Neural progenitor cell (in vitro differentiated cells): ENCODE data around the gene GCNT1. TPM values are rescaled to one million over a fixed set of nuclear protein-coding genes. Genes with fewer than 3 reads are reported as not detected.

Source experiments
- DNase-seq: peaks from one replicate; pipeline ENCODE4 v3.0.0-alpha.2; 2016; ENCODE audit warnings: low spot score
- H2AFZ ChIP-seq: fragments of 200-600 bp; sonication (generic); replicated peaks from 2 replicates; pipeline ENCODE4 v1.6.1; 2016; ENCODE audit warnings: antibody characterized with exemption
- H3F3A ChIP-seq: fragments of 200-600 bp; sonication (generic); 2 replicates; pipeline ENCODE4 v1.6.1; 2016; ENCODE audit warnings: antibody characterized with exemption, low read depth
- H3K27ac ChIP-seq: fragments of 200-600 bp; sonication (generic); 2 replicates; pipeline ENCODE4 v1.5.1; 2016; ENCODE audit warnings: mild to moderate bottlenecking
- H3K27me3 ChIP-seq: fragments of 200-600 bp; sonication (generic); 2 replicates; pipeline ENCODE4 v1.6.1; 2016; ENCODE audit warnings: mild to moderate bottlenecking, moderate library complexity
- H3K36me3 ChIP-seq: fragments of 200-600 bp; sonication (generic); 2 replicates; pipeline ENCODE4 v1.5.1; 2016
- H3K4me1 ChIP-seq: fragments of 200-600 bp; sonication (generic); 2 replicates; pipeline ENCODE4 v1.6.1; 2016; ENCODE audit warnings: mixed run types
- H3K4me2 ChIP-seq: fragments of 200-600 bp; sonication (generic); 2 replicates; pipeline ENCODE4 v1.6.1; 2016
- H3K4me3 ChIP-seq: fragments of 200-600 bp; sonication (generic); 2 replicates; pipeline ENCODE4 v1.5.1; 2016
- H3K79me2 ChIP-seq: fragments of 200-600 bp; sonication (generic); 2 replicates; pipeline ENCODE4 v1.6.1; 2016; ENCODE audit warnings: low read depth
- H3K9ac ChIP-seq: fragments of 200-600 bp; sonication (generic); 2 replicates; pipeline ENCODE4 v1.6.1; 2016
- H3K9me3 ChIP-seq: fragments of 200-600 bp; sonication (generic); 2 replicates; pipeline ENCODE4 v1.5.1; 2016; ENCODE audit warnings: low read depth
- H4K20me1 ChIP-seq: fragments of 200-600 bp; sonication (generic); 2 replicates; pipeline ENCODE4 v1.6.1; 2016; ENCODE audit warnings: low read depth
- H3K27ac Mint-ChIP-seq: 3 replicates; pipeline ENCODE4 v1.8.0; 2021; ENCODE audit warnings: mixed read lengths
- H3K27me3 Mint-ChIP-seq: 2 replicates; pipeline ENCODE4 v1.8.0; 2022; ENCODE audit warnings: low read depth, mild to moderate bottlenecking, inconsistent platforms, moderate library complexity, mixed read lengths; ENCODE audit not compliant: insufficient read depth
- H3K36me3 Mint-ChIP-seq: 3 replicates; pipeline ENCODE4 v1.8.0; 2021; ENCODE audit warnings: mixed read lengths
- H3K4me1 Mint-ChIP-seq: 3 replicates; pipeline ENCODE4 v1.8.0; 2021; ENCODE audit warnings: mixed read lengths
- H3K4me3 Mint-ChIP-seq: 3 replicates; pipeline ENCODE4 v1.8.0; 2021; ENCODE audit warnings: mild to moderate bottlenecking, moderate library complexity, mixed read lengths
- H3K9me3 Mint-ChIP-seq: 3 replicates; pipeline ENCODE4 v1.8.0; 2020; ENCODE audit warnings: mixed read lengths
- CTCF ChIP-seq: fragments of 200-600 bp; sonication (generic); IDR thresholded peaks from 2 replicates; pipeline ENCODE4 v1.5.1; 2017; ENCODE audit warnings: antibody characterized with exemption, mild to moderate bottlenecking
- EZH2 ChIP-seq: fragments of 200-600 bp; sonication (generic); IDR thresholded peaks from 2 replicates; pipeline ENCODE4 v1.6.1; 2017; ENCODE audit warnings: antibody characterized with exemption, mild to moderate bottlenecking, moderate library complexity
- EZH2phosphoT487 ChIP-seq: fragments of 200-600 bp; sonication (generic); IDR thresholded peaks from 2 replicates; pipeline ENCODE4 v1.6.1; 2017; ENCODE audit warnings: antibody characterized with exemption
- total RNA-seq: library from RNA; depleted of rRNA; stranded (reverse); fragments of >200 nt; gene quantifications from 2 replicates; pipeline ENCODE4 v1.2.3, GENCODE V29; 2015; ENCODE audit warnings: low replicate concordance

The GCNT1 gene
- total RNA-seq, 1 donor from 2014 or later = 25.5 TPM

- Mint-ChIP-seq H3K4me1 (peaks cover 3% of the 10 kb centered on the region), H3K9me3 (no peaks in the 10 kb centered on the region)
- H3F3A ChIP-seq = no peaks in the 10 kb centered on the region
These were observed 69.7 kb downstream of the GCNT1 start for GRCh38 chr9:76528642-76529190.

GRCh38 chr9:76529653-76530052 is 70.7 kb downstream of the GCNT1 start:
- H3K27ac ChIP-seq = no peak overlapping the region
- TF ChIP-seq CTCF (no peak), EZH2 (no peak)
- Mint-ChIP-seq H3K27me3 (peaks cover 4% of the 10 kb centered on the region), H3K27ac (no peak overlapping the region), H3K4me3 (no peak overlapping the region), H3K36me3 (no peaks in the 10 kb centered on the region), H3K9me3 (no peaks in the 10 kb centered on the region), H3K4me1 (peaks cover 3% of the 10 kb centered on the region)
- H3K9me3 ChIP-seq = no peaks in the 10 kb centered on the region
- H3K27me3 ChIP-seq = no peaks in the 10 kb centered on the region
- no peaks in the 10 kb centered on the region for H3F3A ChIP-seq
- H2AFZ ChIP-seq = no peak overlapping the region
- no peaks in the 10 kb centered on the region for H3K79me2 ChIP-seq
- H3K36me3 ChIP-seq = no peaks in the 10 kb centered on the region
- no peaks in the 10 kb centered on the region for H3K4me1 ChIP-seq
- no peak overlapping the region for H3K4me3 ChIP-seq
- DNase-seq = no peak
- no peak overlapping the region for H3K4me2 ChIP-seq
- H4K20me1 ChIP-seq = no peaks in the 10 kb centered on the region
- no peak overlapping the region for H3K9ac ChIP-seq

More at GRCh38 chr9:76528642-76529190, 69.7 kb downstream of the GCNT1 start:
- Histone ChIP-seq H3K9ac (no peak overlapping the region), H3K27ac (no peak overlapping the region), H3K4me1 (no peaks in the 10 kb centered on the region), H3K4me2 (no peak overlapping the region), H3K27me3 (no peaks in the 10 kb centered on the region), H3K79me2 (no peaks in the 10 kb centered on the region), H2AFZ (no peak overlapping the region), H3K36me3 (no peaks in the 10 kb centered on the region), H3K4me3 (no peak overlapping the region), H3K9me3 (no peaks in the 10 kb centered on the region), H4K20me1 (no peaks in the 10 kb centered on the region)
- Mint-ChIP-seq H3K4me3 (no peak overlapping the region), H3K27ac (no peak overlapping the region), H3K27me3 (peaks cover 4% of the 10 kb centered on the region), H3K36me3 (no peaks in the 10 kb centered on the region)
- no peak for TF ChIP-seq EZH2phosphoT487
- no peak for TF ChIP-seq CTCF
- TF ChIP-seq EZH2 = no peak
- DNase-seq = no peak

- Mint-ChIP-seq H3K4me3 (no peak overlapping the region), H3K9me3 (no peaks in the 10 kb centered on the region), H3K27ac (no peak overlapping the region), H3K27me3 (peaks cover 4% of the 10 kb centered on the region), H3K4me1 (peaks cover 3% of the 10 kb centered on the region), H3K36me3 (no peaks in the 10 kb centered on the region)
- Histone ChIP-seq H3K36me3 (no peaks in the 10 kb centered on the region), H3K9ac (no peak overlapping the region), H3K4me2 (no peak overlapping the region), H3K9me3 (no peaks in the 10 kb centered on the region), H3K79me2 (no peaks in the 10 kb centered on the region), H3F3A (no peaks in the 10 kb centered on the region), H2AFZ (no peak overlapping the region), H3K27ac (no peak overlapping the region), H3K27me3 (no peaks in the 10 kb centered on the region), H4K20me1 (no peaks in the 10 kb centered on the region), H3K4me3 (no peak overlapping the region), H3K4me1 (no peaks in the 10 kb centered on the region)
- no peak for DNase-seq
- no peak for TF ChIP-seq EZH2
- no peak for TF ChIP-seq EZH2phosphoT487
- TF ChIP-seq CTCF = no peak
These were observed 71.6 kb downstream of the GCNT1 start for GRCh38 chr9:76530458-76531110.
